ENCODE data around the gene TESPA1. TPM values are rescaled to one million over a fixed set of nuclear protein-coding genes. Genes with fewer than 3 reads are reported as not detected.

The TESPA1 gene
- total RNA-seq, 2 experiments from 2014 or later = 92.6 to 95.9 TPM

Other genes starting within 250 kb of the TESPA1 start
- gene MUCL1, start 130.2 kb downstream of the TESPA1 start, total RNA-seq = not detected
- not detected for gene NEUROD4, start 35.2 kb upstream of the TESPA1 start, total RNA-seq
- gene OR9K2, start 141.6 kb upstream of the TESPA1 start, total RNA-seq = not detected
- not detected for gene OR10A7, start 236.3 kb upstream of the TESPA1 start, total RNA-seq

Measured in activated naive CD8-positive, alpha-beta T cell treated with anti-CD3 and anti-CD28 coated beads for 36 hours (primary cell).